HCEC 1CT (cell line): ENCODE measurements around the gene HAX1.
"Not testable (repeated sequence)": the region's sequence is repeated elsewhere in the genome, so short reads cannot be mapped to it uniquely, and the experiment has no call there.

ENCODE experiments used
- DNase-seq: peaks from one replicate; pipeline ENCODE4 v3.0.0-alpha.2; 2017

Gene HAX1

DNA sequence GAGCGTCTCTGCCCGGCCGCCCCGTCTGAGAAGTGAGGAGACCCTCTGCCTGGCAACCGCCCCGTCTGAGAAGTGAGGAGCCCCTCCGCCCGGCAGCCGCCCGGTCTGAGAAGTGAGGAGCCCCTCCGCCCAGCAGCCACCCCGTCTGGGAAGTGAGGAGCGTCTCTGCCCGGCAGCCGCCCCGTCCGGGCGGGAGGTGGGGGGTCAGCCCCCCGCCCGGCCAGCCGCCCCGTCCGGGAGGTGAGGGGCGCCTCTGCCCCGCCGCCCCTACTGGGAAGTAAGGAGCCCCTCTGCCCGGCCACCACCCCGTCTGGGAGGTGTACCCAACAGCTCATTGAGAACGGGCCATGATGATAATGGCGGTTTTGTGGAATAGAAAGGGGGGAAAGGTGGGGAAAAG is 15.2 kb downstream of the HAX1 start:
- DNase-seq, result not testable (repeated sequence)

DNA sequence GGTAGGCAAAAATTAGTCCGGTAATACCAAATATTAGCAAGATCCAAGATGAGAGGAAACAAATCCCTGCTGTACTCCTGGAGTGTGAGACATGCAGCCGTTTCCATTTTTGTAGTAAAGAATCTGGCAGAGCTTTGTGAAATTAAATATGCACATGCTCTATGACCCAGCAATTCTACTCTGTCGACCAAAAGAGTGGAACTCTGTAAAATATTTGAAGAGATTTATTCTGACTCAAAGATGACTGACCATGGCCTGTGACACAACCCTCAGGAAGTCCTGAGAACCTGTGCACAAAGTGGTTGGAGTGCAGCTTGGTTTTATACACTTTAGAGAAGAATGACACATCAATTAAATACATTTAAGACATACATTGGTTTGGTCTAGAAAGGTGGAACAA is 16.2 kb downstream of the HAX1 start:
- DNase-seq, result no peak

GRCh38 chr1:154290921-154291320 is 18.5 kb downstream of the HAX1 start:
- DNase-seq, result no peak

DNA sequence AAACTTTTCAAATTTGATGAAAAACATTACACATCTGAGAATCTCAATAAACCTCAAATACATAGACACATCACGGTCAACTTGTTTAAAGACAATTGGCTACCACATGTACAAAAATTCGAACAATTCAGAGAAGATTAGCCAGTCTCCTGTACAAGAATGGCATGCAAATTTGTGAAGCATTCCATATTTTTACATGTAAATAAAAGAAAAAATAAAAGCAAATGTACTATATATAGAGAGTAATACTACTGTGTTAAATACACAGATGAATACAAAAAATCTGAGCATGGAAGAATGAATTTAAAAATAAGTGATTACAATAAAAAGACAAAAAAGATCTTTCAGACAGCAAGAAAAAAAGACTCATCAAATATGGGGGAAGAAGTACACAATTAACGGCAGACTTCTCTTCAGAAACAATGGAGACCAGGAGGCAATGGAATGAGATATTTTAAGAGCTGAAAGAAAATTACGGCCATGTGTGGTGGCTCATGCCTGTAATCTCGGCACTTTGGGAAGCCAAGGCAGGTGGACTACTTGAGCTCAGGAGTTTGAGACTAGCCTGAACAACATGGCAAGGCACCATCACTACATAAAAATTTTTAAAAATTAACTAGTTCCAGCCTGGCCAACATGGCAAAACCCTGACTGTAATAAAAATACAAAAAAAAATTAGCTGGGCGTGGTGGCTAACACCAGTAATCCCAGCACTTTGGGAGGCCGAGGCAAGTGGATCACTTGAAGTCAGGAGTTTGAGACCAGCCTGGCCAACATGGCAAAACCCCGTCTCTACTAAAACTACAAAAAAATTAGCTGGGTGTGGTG is 23.2 kb downstream of the HAX1 start:
- DNase-seq, result peak; percentile 19

DNA sequence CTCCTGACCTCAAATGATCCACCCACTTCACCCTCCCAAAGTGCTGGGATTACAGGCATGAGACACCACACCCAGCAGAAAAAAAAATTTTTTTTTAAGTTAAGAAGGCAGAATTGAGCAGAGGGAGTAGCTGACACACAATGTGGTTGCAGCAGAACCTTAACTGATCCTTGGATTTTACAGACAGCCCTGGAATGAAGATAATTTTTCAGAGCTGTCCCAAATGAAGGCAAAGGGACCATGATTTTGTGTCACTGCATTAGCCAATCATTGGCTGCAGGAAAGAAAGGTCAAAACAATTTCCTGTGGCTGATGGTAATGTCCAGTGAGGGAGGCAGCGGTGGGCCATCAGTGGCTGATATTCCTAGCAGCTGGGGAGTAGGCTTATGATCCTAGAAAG is 29.2 kb downstream of the HAX1 start:
- DNase-seq, result no peak

DNA sequence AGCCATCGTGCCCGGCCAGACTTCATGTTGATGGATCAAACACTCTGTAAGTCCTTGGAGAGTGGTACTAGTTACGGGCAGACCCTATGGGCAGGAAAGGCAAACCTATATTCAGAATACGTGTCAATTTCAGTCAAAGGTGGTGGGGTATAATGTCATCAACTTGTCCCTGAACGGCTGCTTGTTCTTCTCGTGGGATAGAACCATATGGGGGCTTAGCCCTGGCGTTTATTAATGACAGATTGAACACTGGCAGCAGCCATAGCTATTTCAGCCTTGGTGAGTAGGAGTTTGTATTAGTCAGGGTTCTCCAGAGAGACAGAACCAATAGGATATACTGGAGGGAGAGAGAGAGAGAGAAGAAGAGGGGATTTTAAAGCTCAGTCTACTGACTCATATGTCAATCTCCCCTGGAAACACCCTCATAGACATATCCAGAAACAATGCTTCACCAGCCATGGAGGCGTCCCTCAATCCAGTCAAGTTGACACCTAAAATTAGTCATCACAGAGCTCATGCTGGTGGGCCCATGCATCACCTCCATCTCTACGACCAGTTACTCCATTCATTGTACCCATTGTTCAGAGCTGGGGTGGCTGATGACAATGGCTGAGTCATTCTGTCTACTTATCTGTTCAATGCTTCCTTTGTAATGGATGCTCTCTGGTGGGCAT is 32.4 kb downstream of the HAX1 start:
- no peak for DNase-seq

GRCh38 chr1:154306151-154306550 is 33.7 kb downstream of the HAX1 start:
- no peak for DNase-seq

DNA sequence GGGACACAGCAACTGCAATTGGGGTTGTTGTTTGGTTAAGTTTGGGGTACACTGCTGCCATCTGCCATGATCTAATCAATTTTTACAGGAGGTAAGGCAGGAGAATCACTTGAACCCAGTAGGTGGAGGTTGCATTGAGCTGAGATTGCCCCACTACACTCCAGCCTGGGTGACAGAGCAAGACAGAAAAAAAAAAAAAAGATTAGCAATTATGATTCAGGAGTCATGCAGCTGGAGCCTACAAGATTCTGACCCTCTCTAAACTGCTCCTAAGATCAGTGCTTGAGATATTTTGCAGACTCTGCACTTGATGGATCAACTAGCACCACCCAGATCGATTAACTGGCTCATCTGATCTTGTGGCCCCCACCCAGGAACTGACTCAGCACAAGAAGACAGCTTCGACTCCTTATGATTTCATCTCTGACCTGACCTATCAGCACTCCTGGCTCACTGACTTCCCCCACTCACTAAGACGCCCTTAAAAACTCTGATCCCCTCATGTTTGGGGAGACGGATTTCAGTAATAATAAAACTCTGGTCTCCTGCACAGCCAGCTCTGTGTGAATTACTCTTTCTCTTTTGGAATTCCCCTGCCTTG is 35.3 kb downstream of the HAX1 start:
- not testable (repeated sequence) for DNase-seq

- DNase-seq, result not testable (repeated sequence)
Measured at GRCh38 chr1:154309136-154309535, 36.7 kb downstream of the HAX1 start.

GRCh38 chr1:154312229-154313065 is 40.0 kb downstream of the HAX1 start:
- DNase-seq, result not testable (repeated sequence)

DNA sequence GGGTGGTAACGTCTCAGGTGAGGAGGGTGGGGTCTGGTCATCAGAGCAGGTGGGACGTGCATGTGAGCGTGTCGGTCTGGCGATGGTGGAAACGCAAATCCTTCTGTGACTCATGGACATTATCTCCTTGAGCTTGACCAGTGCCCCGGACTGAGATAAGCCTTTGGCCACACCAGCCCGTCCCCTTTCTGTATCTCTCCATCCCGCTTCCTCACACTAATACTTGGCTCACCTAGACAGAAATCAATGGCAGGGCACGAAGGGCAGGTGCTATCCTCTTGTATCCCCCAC is 40.6 kb downstream of the HAX1 start:
- DNase-seq, result no peak

DNA sequence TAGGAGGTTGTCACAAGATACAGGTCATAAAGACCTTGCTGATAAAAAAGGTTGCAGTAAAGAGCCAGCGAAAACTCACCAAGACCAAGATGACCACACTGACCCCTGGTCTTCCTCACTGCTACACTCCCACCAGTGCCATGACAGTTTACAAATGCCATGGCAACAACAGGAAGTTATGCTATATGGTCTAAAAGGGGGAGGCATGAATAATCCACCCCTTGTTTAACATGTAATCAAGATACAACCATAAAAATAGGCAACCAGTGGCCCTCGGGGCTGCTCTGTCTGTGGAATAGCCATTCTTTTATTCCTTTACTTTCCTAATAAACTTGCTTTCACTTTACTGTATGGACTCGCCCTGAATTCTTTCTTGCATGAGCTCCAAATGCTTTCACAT is 41.8 kb downstream of the HAX1 start:
- DNase-seq, result not testable (repeated sequence)

DNA sequence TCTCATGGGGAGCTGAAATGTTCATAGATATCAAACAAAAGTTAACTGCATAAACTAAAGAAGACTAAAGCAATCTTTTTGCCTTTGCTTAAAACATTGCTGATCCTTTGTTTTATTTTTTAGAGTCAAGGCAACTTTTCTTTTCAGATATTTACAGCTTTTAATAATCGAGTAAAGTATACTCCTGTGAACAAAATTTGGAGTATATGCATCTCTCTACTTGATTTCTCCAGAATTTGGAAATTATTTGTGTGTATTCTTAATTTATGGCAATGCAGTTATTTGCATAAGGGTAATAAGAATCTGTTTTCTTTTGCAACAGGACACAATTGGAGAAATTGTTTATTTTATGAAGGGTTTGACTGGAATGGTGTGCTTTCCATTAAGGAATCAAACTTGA is 44.3 kb downstream of the HAX1 start:
- no peak for DNase-seq

- no peak for DNase-seq
Measured at GRCh38 chr1:154318386-154318785, 46.0 kb downstream of the HAX1 start.

DNA sequence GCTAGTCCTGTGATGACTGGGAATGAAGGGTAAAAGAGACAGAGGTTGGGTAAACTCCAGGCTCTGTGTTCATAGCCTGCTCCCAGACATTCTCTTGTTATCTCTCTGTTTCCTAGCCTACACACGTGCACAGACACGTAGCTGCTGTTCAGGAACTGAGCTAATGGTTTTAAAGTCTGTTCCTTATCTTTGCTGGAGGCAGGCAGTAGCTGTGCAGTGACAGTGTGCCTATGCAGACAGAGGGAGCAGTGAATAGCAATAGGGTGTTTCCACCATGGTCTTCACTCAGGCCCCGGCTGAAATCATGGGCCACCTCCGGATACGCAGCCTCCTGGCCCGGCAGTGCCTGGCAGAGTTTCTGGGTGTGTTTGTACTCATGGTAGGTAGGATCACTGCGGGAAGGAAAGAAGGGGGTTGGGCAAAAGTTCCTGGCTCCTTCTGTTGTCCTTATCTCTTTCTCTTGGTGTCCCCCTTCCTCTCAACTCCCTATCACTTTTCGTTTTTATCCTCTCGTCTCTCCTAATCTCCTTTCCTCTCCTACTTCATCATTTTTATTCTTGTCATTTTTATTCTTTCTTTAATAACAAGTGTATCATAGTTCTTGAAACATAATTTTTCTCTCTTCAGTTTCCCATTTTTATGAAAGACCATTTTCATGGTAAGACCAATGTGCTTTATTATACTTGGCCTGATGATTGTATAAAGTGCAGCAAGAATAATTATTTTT is 48.6 kb downstream of the HAX1 start, which contains the start of gene AQP10:
Gene AQP10, plus strand, starts transcription at position 212 of the 727 bp plus-strand sequence. Its CDS starts 63 bp downstream, at position 275.
- DNase-seq, result no peak

GRCh38 chr1:154321609-154321934 is 49.1 kb downstream of the HAX1 start:
- DNase-seq, result not testable (repeated sequence)

DNA sequence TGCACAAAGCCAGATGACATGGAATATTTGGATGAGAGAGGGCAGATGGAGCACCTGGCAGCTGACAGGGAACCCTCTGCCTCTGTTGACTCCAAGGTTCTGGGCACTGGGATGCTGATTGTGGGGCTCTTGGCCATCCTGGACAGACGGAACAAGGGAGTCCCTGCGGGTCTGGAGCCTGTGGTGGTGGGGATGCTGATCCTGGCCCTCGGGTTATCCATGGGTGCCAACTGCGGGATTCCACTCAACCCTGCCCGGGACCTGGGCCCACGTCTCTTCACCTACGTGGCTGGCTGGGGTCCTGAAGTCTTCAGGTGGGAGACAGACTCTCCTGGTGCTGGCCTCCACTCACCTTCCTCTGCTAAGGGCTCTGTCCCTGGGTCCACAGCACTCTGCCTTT is 51.1 kb downstream of the HAX1 start:
- no peak for DNase-seq

- DNase-seq, result no peak
Measured at GRCh38 chr1:154324241-154324640, 51.8 kb downstream of the HAX1 start.

- DNase-seq, result peak; percentile 65
Measured at GRCh38 chr1:154324669-154325582, 52.5 kb downstream of the HAX1 start, which contains the start of gene ATP8B2. Gene ATP8B2 (plus strand): TSS chr1:154325525. CDS start chr1:154328142, 2,617 bp downstream.
